PC-9 (cell line): ENCODE results near the gene NAA30. TPM values are rescaled to one million over a fixed set of nuclear protein-coding genes. Genes with fewer than 3 reads are reported as not detected.

Experiments
- BruUV-seq: library from RNA; stranded (reverse); fragments of 400-500 nt; replicated peaks from 2 replicates; lab custom pipeline; 2021; lab: Mats Ljungman, UMichigan
- CTCF ChIA-PET: fragments of 300-600 bp; sonication (Branson Sonifier 250); formaldehyde crosslinking; loops from one replicate; lab custom pipeline; 2022; ENCODE audit warnings: antibody characterized with exemption; lab: Charles Lee
- POLR2A ChIA-PET: fragments of 300-600 bp; sonication (Branson Sonifier 250); formaldehyde crosslinking; loops from one replicate; lab custom pipeline; 2022; ENCODE audit warnings: antibody characterized with exemption; ENCODE audit not compliant: unreplicated experiment; lab: Charles Lee
- DNase-seq, 2 experiments: peaks; one replicate each; pipeline versions ENCODE4 v3.0.0 to v3.0.0-alpha.2; 2015 to 2022; ENCODE audit warnings: mixed read lengths in 1 of 2
- H2AFZ ChIP-seq: fragments of 200-600 bp; sonication (generic); 2 replicates; pipeline ENCODE4 v1.8.1; 2017; ENCODE audit warnings: antibody characterized with exemption
- H3F3A ChIP-seq: fragments of 200-600 bp; sonication (generic); 2 replicates; pipeline ENCODE4 v1.8.1; 2017; ENCODE audit warnings: antibody characterized with exemption, mild to moderate bottlenecking, low read depth; ENCODE audit not compliant: insufficient read depth
- H3K27ac ChIP-seq: fragments of 200-600 bp; sonication (generic); 2 replicates; pipeline ENCODE4 v1.6.1; 2016; ENCODE audit warnings: mixed run types
- H3K27me3 ChIP-seq: fragments of 200-600 bp; sonication (generic); 2 replicates; pipeline ENCODE4 v1.6.1; 2016; ENCODE audit warnings: low read depth, mixed run types; ENCODE audit not compliant: insufficient read depth
- H3K36me3 ChIP-seq: fragments of 200-600 bp; sonication (generic); 2 replicates; pipeline ENCODE4 v1.6.1; 2016; ENCODE audit warnings: low read depth, mixed run types
- H3K4me1 ChIP-seq: fragments of 200-600 bp; sonication (generic); replicated peaks from 2 replicates; pipeline ENCODE4 v1.6.1; 2016; ENCODE audit warnings: mixed run types; ENCODE audit not compliant: insufficient read depth
- H3K4me2 ChIP-seq: fragments of 200-600 bp; sonication (generic); 2 replicates; pipeline ENCODE4 v1.6.1; 2017; ENCODE audit warnings: mixed run types
- H3K4me3 ChIP-seq: fragments of 200-600 bp; sonication (generic); 2 replicates; pipeline ENCODE4 v1.6.1; 2016; ENCODE audit warnings: mixed run types
- H3K79me2 ChIP-seq: fragments of 200-600 bp; sonication (generic); 2 replicates; pipeline ENCODE4 v1.6.1; 2017; ENCODE audit warnings: low read depth, mixed run types
- H3K9me2 ChIP-seq: fragments of 200-600 bp; sonication (generic); 2 replicates; pipeline ENCODE4 v1.8.1; 2017; ENCODE audit warnings: mild to moderate bottlenecking; ENCODE audit not compliant: insufficient read depth
- H3K9me3 ChIP-seq: fragments of 200-600 bp; sonication (generic); 2 replicates; pipeline ENCODE4 v1.8.1; 2016; ENCODE audit warnings: low read depth; ENCODE audit not compliant: insufficient read depth
- H4K20me1 ChIP-seq: fragments of 200-600 bp; sonication (generic); 2 replicates; pipeline ENCODE4 v1.8.1; 2017; ENCODE audit not compliant: insufficient read depth
- EZH2 ChIP-seq: fragments of 200-600 bp; sonication (generic); IDR thresholded peaks from 2 replicates; pipeline ENCODE4 v1.8.0; 2017; ENCODE audit warnings: antibody characterized with exemption, low read depth
- intact Hi-C: fragments of 100-400 bp; cut with micrococcal nuclease; formaldehyde crosslinking; loops from one replicate; pipeline ENCODE4 v1.10.0; 2022; ENCODE audit not compliant: unreplicated experiment
- total RNA-seq: library from RNA; stranded (reverse); gene quantifications from 2 replicates; pipeline ENCODE4 v1.2.3, GENCODE V29; 2021
- TF ChIP-seq, protein P1 (sequence below): fragments of 200-600 bp; sonication (generic); conservative IDR thresholded peaks from 2 replicates; pipeline ENCODE4 v1.6.1; 2017; ENCODE audit warnings: mixed run types, antibody characterized with exemption, mild to moderate bottlenecking, moderate library complexity

Gene NAA30
- total RNA-seq, 1 experiment from 2014 or later = 14.2 TPM

DNA sequence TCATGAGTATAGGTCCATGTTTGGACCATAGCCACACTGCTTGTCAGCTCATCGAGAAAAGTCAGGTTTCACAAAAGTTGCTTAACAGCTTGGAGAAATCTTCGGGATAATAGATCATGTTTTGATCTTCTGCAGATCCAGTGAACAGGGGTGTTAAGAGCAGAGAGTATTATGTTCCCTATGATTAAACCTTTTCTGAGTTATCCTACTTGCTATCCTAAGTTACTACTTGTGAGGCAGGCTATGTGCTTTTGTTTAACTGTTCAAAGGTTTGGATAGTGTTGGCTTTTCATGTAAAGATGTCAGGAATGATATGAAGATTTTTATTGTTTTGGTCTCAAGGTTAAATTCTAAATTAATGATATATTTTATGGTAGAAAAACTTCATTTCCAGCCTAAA, 11.1 kb downstream of the NAA30 start:
- CTCF ChIA-PET = interaction anchor here (0.6 kb wide), 1 partner anchor 889 kb away, joined by 4 read pairs; no protein-coding TSS in a partner anchor
- no peaks in the 10 kb centered on the region for H3K9me2 ChIP-seq
- POLR2A ChIA-PET = no interaction called here

DNA sequence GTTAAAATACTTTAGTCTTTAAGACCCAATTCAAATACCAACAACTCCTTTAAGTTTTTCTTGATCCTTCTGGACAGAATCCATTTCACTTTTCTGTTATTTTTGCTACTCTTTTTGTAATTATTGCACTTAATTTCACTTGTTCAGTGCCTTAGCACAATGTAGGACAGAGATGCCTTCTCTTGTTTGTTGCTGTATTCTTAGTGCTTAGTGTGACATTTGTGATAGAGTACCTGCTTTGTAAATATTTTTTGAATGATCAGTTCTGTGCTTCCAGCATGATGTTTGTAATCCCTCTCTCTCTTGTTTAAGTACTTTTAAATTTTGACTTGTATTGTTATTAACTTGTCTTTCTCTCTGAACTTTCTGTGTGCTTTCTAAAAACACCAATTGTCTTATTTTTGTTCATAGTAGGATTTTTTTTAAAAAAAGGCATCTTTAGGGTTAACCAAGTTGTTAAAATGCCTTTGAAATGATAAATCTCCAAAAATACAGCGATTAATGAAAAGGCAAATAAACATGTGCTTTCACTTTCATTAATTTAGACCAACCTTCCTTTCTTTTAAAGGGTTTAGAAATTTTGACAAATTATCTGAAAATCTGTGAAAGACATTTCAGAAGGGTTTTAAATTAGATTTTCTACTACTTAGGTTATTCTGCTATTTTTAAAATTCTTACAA, 11.9 kb downstream of the NAA30 start:
- Histone ChIP-seq H3F3A (no peaks in the 10 kb centered on the region), H3K36me3 (peaks cover 22% of the 10 kb centered on the region; the same call in 1 of the 2 replicates), H3K79me2 (no peaks in the 10 kb centered on the region), H3K9me3 (no peaks in the 10 kb centered on the region), H3K27ac (no peak overlapping the region; the same call in 1 of the 2 replicates), H3K4me1 (no peaks in the 10 kb centered on the region), H3K4me2 (no peak overlapping the region), H3K4me3 (no peak overlapping the region), H3K27me3 (no peaks in the 10 kb centered on the region), H2AFZ (no peak overlapping the region), H4K20me1 (peaks cover 7% of the 10 kb centered on the region), H3K9me2 (no peaks in the 10 kb centered on the region)
- ChIA-PET POLR2A (no interaction called here), CTCF (no interaction called here)
- no peak for DNase-seq
- intact Hi-C loops = no loop called here
- TF ChIP-seq EZH2 = no peak
- TF ChIP-seq, protein P1, sequence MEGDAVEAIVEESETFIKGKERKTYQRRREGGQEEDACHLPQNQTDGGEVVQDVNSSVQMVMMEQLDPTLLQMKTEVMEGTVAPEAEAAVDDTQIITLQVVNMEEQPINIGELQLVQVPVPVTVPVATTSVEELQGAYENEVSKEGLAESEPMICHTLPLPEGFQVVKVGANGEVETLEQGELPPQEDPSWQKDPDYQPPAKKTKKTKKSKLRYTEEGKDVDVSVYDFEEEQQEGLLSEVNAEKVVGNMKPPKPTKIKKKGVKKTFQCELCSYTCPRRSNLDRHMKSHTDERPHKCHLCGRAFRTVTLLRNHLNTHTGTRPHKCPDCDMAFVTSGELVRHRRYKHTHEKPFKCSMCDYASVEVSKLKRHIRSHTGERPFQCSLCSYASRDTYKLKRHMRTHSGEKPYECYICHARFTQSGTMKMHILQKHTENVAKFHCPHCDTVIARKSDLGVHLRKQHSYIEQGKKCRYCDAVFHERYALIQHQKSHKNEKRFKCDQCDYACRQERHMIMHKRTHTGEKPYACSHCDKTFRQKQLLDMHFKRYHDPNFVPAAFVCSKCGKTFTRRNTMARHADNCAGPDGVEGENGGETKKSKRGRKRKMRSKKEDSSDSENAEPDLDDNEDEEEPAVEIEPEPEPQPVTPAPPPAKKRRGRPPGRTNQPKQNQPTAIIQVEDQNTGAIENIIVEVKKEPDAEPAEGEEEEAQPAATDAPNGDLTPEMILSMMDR = no peak
- no TSS peak for BruUV-seq

More for the DNA sequence above, 11.1 kb downstream of the NAA30 start:
- no TSS peak for BruUV-seq
- Histone ChIP-seq H4K20me1 (peaks cover 9% of the 10 kb centered on the region; the same call in 1 of the 2 replicates), H3K79me2 (no peaks in the 10 kb centered on the region), H3K4me1 (no peaks in the 10 kb centered on the region), H3K27ac (no peak overlapping the region), H3K27me3 (no peaks in the 10 kb centered on the region), H3K9me3 (no peaks in the 10 kb centered on the region), H3K4me3 (no peak overlapping the region), H3K4me2 (no peak overlapping the region), H2AFZ (no peak overlapping the region), H3F3A (no peaks in the 10 kb centered on the region), H3K36me3 (peaks cover 25% of the 10 kb centered on the region; the same call in 1 of the 2 replicates)
- TF ChIP-seq, protein P1 = no peak
- TF ChIP-seq EZH2 = no peak
- intact Hi-C loops = no loop called here
- DNase-seq = no peak

DNA sequence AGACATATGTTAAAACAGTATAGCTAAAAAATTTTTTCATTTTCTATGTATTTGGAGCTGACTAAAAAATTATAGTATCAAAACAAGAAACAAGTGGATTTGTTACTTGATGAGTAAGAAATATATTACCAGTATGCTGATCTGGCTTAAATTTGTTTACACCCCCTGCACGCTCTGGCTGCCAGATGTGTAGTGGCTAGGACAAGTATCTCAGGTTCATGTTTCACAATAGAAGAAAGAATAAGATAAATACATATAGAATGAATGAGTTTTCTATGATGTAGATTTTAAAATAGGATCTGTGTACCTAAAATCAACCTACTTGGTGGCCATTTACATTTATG, 13.1 kb downstream of the NAA30 start:
- Histone ChIP-seq H3K9me3 (no peaks in the 10 kb centered on the region), H3F3A (no peaks in the 10 kb centered on the region), H3K9me2 (no peaks in the 10 kb centered on the region), H3K4me2 (no peak overlapping the region), H3K27me3 (no peaks in the 10 kb centered on the region), H3K4me1 (no peaks in the 10 kb centered on the region), H3K79me2 (no peaks in the 10 kb centered on the region), H3K4me3 (no peak overlapping the region), H3K36me3 (0 out of 2 replicates have a peak, but pooled peaks cover 19% of the 10 kb centered on the region), H4K20me1 (peaks cover 7% of the 10 kb centered on the region), H3K27ac (no peak overlapping the region), H2AFZ (no peak overlapping the region)
- CTCF ChIA-PET = no interaction called here
- DNase-seq = no peak
- POLR2A ChIA-PET = no interaction called here
- TF ChIP-seq, protein P1 = no peak
- no peak for TF ChIP-seq EZH2
- BruUV-seq = no TSS peak
- intact Hi-C loops = no loop called here
